Skeletal muscle tissue (tissue), 4 donors: ENCODE results near the gene CEBPB. TPM values are rescaled to one million over a fixed set of nuclear protein-coding genes. Genes with fewer than 3 reads are reported as not detected.
"Not testable (repeated sequence)": the region's sequence is repeated elsewhere in the genome, so short reads cannot be mapped to it uniquely, and the experiment has no call there.

Source experiments
- H3K27ac ChIP-seq: one replicate; pipeline ENCODE4 v1.7.0; 2013; ENCODE audit warnings: mild to moderate bottlenecking, low read depth, low read length, inconsistent platforms
- H3K27me3 ChIP-seq, 3 donors: one replicate each; pipeline ENCODE4 v1.7.0; 2013; ENCODE audit warnings: low read length in 3 of 3; ENCODE audit not compliant: control insufficient read depth in 3 of 3, insufficient read depth in 3 of 3
- H3K36me3 ChIP-seq, 3 donors: one replicate each; pipeline ENCODE4 v1.7.0; 2013; ENCODE audit warnings: low read length in 3 of 3; ENCODE audit not compliant: control insufficient read depth in 3 of 3, insufficient read depth in 3 of 3
- H3K4me1 ChIP-seq, 3 donors: one replicate each; pipeline ENCODE4 v1.7.0; 2013; ENCODE audit warnings: low read length in 3 of 3, mild to moderate bottlenecking in 3 of 3; ENCODE audit not compliant: control insufficient read depth in 3 of 3, insufficient read depth in 3 of 3
- H3K4me3 ChIP-seq, 3 donors: one replicate each; pipeline ENCODE4 v1.7.0; 2013; ENCODE audit warnings: low read length in 3 of 3
- H3K9ac ChIP-seq, 3 donors: one replicate each; pipeline ENCODE4 v1.7.0; 2013; ENCODE audit warnings: low read length in 3 of 3, mild to moderate bottlenecking in 3 of 3, moderate library complexity in 2 of 3, low read depth in 1 of 3
- H3K9me3 ChIP-seq, 3 donors: one replicate each; pipeline ENCODE4 v1.7.0; 2013; ENCODE audit warnings: low read length in 3 of 3; ENCODE audit not compliant: control insufficient read depth in 3 of 3
- total RNA-seq: library from RNA; depleted of rRNA; stranded (reverse); fragments of >200 nt; gene quantifications from one replicate; pipeline ENCODE4 v1.2.3, GENCODE V29; 2014
- donor health status: Osteomylitis.

Gene CEBPB
- total RNA-seq, 1 donor from 2014 or later = 7.3 TPM

GRCh38 chr20:50149481-50150254 is 41.0 kb upstream of the CEBPB start:
- no peaks in the 10 kb centered on the region for H3K9me3 ChIP-seq
- peak overlapping the region; percentile 8 to 73 (median 59) for H3K9ac ChIP-seq
- H3K4me1 ChIP-seq = peaks cover 66 to 73% (median 68%) of the 10 kb centered on the region in 3 donors
- H3K27me3 ChIP-seq = no peaks in the 10 kb centered on the region
- peak overlapping the region in 1 of 3 donors; percentile 49 for H3K4me3 ChIP-seq
- peaks cover 0 to 15% (median 7%) of the 10 kb centered on the region in 3 donors for H3K36me3 ChIP-seq
- peak overlapping the region; percentile 70 for H3K27ac ChIP-seq

GRCh38 chr20:50151034-50151743 is 39.4 kb upstream of the CEBPB start:
- H3K36me3 ChIP-seq = peaks cover 0 to 15% (median 6%) of the 10 kb centered on the region in 3 donors

GRCh38 chr20:50152394-50153152 is 38.1 kb upstream of the CEBPB start:
- Histone ChIP-seq H3K4me1 (peaks cover 50 to 54% (median 53%) of the 10 kb centered on the region in 3 donors), H3K36me3 (peaks cover 0 to 12% (median 4%) of the 10 kb centered on the region in 3 donors), H3K4me3 (peak overlapping the region; percentile 86 to 90 (median 89)), H3K27me3 (no peaks in the 10 kb centered on the region), H3K27ac (peak overlapping the region; percentile 87), H3K9ac (peak overlapping the region; percentile 92 to 97 (median 96)), H3K9me3 (no peaks in the 10 kb centered on the region)

More at GRCh38 chr20:50151034-50151743, 39.4 kb upstream of the CEBPB start:
- Histone ChIP-seq H3K4me3 (peak overlapping the region in 1 of 3 donors; percentile 9), H3K4me1 (peaks cover 63 to 68% (median 65%) of the 10 kb centered on the region in 3 donors), H3K27ac (peak overlapping the region; percentile 9), H3K27me3 (no peaks in the 10 kb centered on the region), H3K9me3 (no peaks in the 10 kb centered on the region), H3K9ac (peak overlapping the region in 2 of 3 donors; percentile 22 to 54)

- peak overlapping the region; percentile 87 for H3K27ac ChIP-seq
- peak overlapping the region; percentile 92 to 97 (median 96) for H3K9ac ChIP-seq
- peaks cover 0 to 10% (median 2%) of the 10 kb centered on the region in 3 donors for H3K36me3 ChIP-seq
- no peaks in the 10 kb centered on the region for H3K9me3 ChIP-seq
- no peaks in the 10 kb centered on the region for H3K27me3 ChIP-seq
- peaks cover 47 to 50% (median 48%) of the 10 kb centered on the region in 3 donors for H3K4me1 ChIP-seq
- peak overlapping the region; percentile 86 to 90 (median 89) for H3K4me3 ChIP-seq
Observed at GRCh38 chr20:50153153-50153499, 37.5 kb upstream of the CEBPB start.

- peaks cover 41 to 46% (median 42%) of the 10 kb centered on the region in 3 donors for H3K4me1 ChIP-seq
- H3K9ac ChIP-seq = peak within 1 kb of the TSS; percentile 92 to 97 (median 96)
- H3K36me3 ChIP-seq = peaks cover 0 to 4% (median 2%) of the 10 kb centered on the region in 3 donors
- H3K9me3 ChIP-seq = no peaks in the 10 kb centered on the region
- H3K27me3 ChIP-seq = no peaks in the 10 kb centered on the region
- H3K4me3 ChIP-seq = peak within 1 kb of the TSS; percentile 89 to 90 (median 89)
- H3K27ac ChIP-seq = peak within 1 kb of the TSS; percentile 87
Observed at GRCh38 chr20:50153500-50154377, 36.9 kb upstream of the CEBPB start, which contains the start of gene PEDS1. Gene PEDS1 (minus strand): TSS chr20:50153723. CDS start chr20:50153637, 86 bp downstream.

- H3K27me3 ChIP-seq, H3K27ac ChIP-seq, H3K4me3 ChIP-seq, H3K9ac ChIP-seq, H3K9me3 ChIP-seq, H3K36me3 ChIP-seq: not testable (repeated sequence)
- H3K4me1 ChIP-seq = peaks cover 15 to 24% (median 22%) of the 10 kb centered on the region in 3 donors
Observed at GRCh38 chr20:50161494-50161893, 29.1 kb upstream of the CEBPB start.

- no peak overlapping the region for H3K4me3 ChIP-seq
- H3K4me1 ChIP-seq = peaks cover 18 to 26% (median 25%) of the 10 kb centered on the region in 3 donors
- no peaks in the 10 kb centered on the region for H3K27me3 ChIP-seq
- H3K27ac ChIP-seq = peak overlapping the region; percentile 94
- H3K9ac ChIP-seq = peak overlapping the region; percentile 20 to 52 (median 43)
- no peaks in the 10 kb centered on the region for H3K36me3 ChIP-seq
- H3K9me3 ChIP-seq = no peaks in the 10 kb centered on the region
Observed at GRCh38 chr20:50163570-50164317, 26.9 kb upstream of the CEBPB start.

GRCh38 chr20:50165684-50166554 is 24.7 kb upstream of the CEBPB start:
- H3K4me1 ChIP-seq = peaks cover 18 to 26% (median 25%) of the 10 kb centered on the region in 3 donors
- peak overlapping the region; percentile 94 for H3K27ac ChIP-seq

More at GRCh38 chr20:50165684-50166554, 24.7 kb upstream of the CEBPB start:
- Histone ChIP-seq H3K27me3 (no peaks in the 10 kb centered on the region), H3K36me3 (no peaks in the 10 kb centered on the region), H3K9me3 (no peaks in the 10 kb centered on the region), H3K9ac (peak overlapping the region; percentile 74 to 93 (median 89)), H3K4me3 (peak overlapping the region; percentile 72 to 83 (median 75))
